B cell (primary cell): Measurements from ENCODE around the gene PNKD. TPM values are rescaled to one million over a fixed set of nuclear protein-coding genes. Genes with fewer than 3 reads are reported as not detected.
A peak's percentile ranks its signal among the peaks of the same experiment; 100 is the strongest.

Source experiments
- ATAC-seq: fragments of 200-7000 bp; cut with Tn5 transposase; one replicate; pipeline ENCODE4 v1.10.0; 2021; ENCODE audit warnings: low read depth, mild to moderate bottlenecking, moderate number of reproducible peaks, moderate library complexity
- CTCF ChIA-PET: fragments of 350-600 bp; sonication (Branson Sonifier 250); formaldehyde crosslinking; loops from one replicate; lab custom pipeline; 2021; ENCODE audit warnings: antibody characterized with exemption, inconsistent platforms; lab: Charles Lee
- POLR2A ChIA-PET: fragments of 350-600 bp; sonication (Branson Sonifier 250); formaldehyde crosslinking; loops from one replicate; lab custom pipeline; 2021; ENCODE audit warnings: antibody characterized with exemption; lab: Charles Lee
- DNase-seq: peaks from one replicate; pipeline ENCODE4 v3.0.0; 2013
- H2AFZ ChIP-seq: 2 replicates; pipeline ENCODE4 v1.6.1; 2012; ENCODE audit warnings: mild to moderate bottlenecking, low read depth, low read length; ENCODE audit not compliant: insufficient read depth, poor library complexity, severe bottlenecking
- H3K27ac ChIP-seq, 2 donors: 1 replicate in 1 of 2; 2 replicates in 1 of 2; pipeline ENCODE4 v1.5.1; 2012 to 2013; ENCODE audit warnings: low read length in 2 of 2, mild to moderate bottlenecking in 2 of 2, moderate library complexity in 1 of 2
- H3K27me3 ChIP-seq, 4 experiments: fragments of 200-600 bp in 1 of 4; sonication (generic) in 1 of 4; replicated peaks in 1 of 4; 1 replicate in 2 of 4; 2 replicates in 2 of 4; pipeline versions ENCODE4 v1.6.1 to v1.7.0; 2013 to 2016; ENCODE audit warnings: low read length in 3 of 4, mild to moderate bottlenecking in 2 of 4, mixed read lengths in 1 of 4, moderate library complexity in 1 of 4; ENCODE audit not compliant: insufficient read depth in 4 of 4, control insufficient read depth in 3 of 4; ENCODE audit errors: control extremely low read depth in 1 of 4
- H3K36me3 ChIP-seq, 2 experiments: replicated peaks in 1 of 2; 1 replicate in 1 of 2; 2 replicates in 1 of 2; pipeline versions ENCODE4 v1.6.1 to v1.7.1; 2013; ENCODE audit warnings: low read length in 1 of 2; ENCODE audit not compliant: insufficient read depth in 2 of 2, control insufficient read depth in 1 of 2; ENCODE audit errors: control extremely low read depth in 1 of 2, extremely low read depth in 1 of 2
- H3K4me1 ChIP-seq, 2 donors: fragments of 200-600 bp in 1 of 2; sonication (generic) in 1 of 2; 1 replicate in 1 of 2; 2 replicates in 1 of 2; pipeline versions ENCODE4 v1.5.1 to v1.6.1; 2013 to 2017; ENCODE audit warnings: low read length in 2 of 2; ENCODE audit not compliant: control insufficient read depth in 2 of 2, insufficient read depth in 2 of 2
- H3K4me2 ChIP-seq: replicated peaks from 2 replicates; pipeline ENCODE3; 2012; ENCODE audit warnings: mild to moderate bottlenecking, low read depth, low read length; ENCODE audit not compliant: poor library complexity, severe bottlenecking
- H3K4me3 ChIP-seq, 5 experiments: fragments of 200-600 bp in 1 of 5; sonication (generic) in 1 of 5; 1 replicate in 3 of 5; 2 replicates in 2 of 5; pipeline versions ENCODE4 v1.5.1 to v1.7.0; 2011 to 2016; ENCODE audit warnings: low read length in 4 of 5, mild to moderate bottlenecking in 4 of 5, low read depth in 2 of 5, control low read depth in 1 of 5, moderate library complexity in 1 of 5; ENCODE audit not compliant: insufficient read depth in 1 of 5; ENCODE audit errors: control extremely low read depth in 1 of 5, extremely low read depth in 1 of 5
- H3K79me2 ChIP-seq: fragments of 200-600 bp; sonication (generic); one replicate; pipeline ENCODE4 v1.6.0; 2016; ENCODE audit warnings: low read length; ENCODE audit not compliant: control insufficient read depth, insufficient read depth
- H3K9ac ChIP-seq: fragments of 200-600 bp; sonication (generic); 2 replicates; pipeline ENCODE4 v1.6.1; 2017; ENCODE audit warnings: mild to moderate bottlenecking, low read length, moderate library complexity
- H3K9me3 ChIP-seq, 3 donors: one replicate each; pipeline versions ENCODE4 v1.6.1 to v1.7.1; 2013; ENCODE audit warnings: low read length in 2 of 3; ENCODE audit not compliant: control insufficient read depth in 2 of 3, insufficient read depth in 1 of 3; ENCODE audit errors: control extremely low read depth in 1 of 3
- H4K20me1 ChIP-seq: 2 replicates; pipeline ENCODE4 v1.6.0; 2012; ENCODE audit warnings: mild to moderate bottlenecking, low read length; ENCODE audit not compliant: insufficient read depth, control insufficient read depth, poor library complexity, severe bottlenecking
- H3K27ac Mint-ChIP-seq: one replicate; pipeline ENCODE4 v1.8.0; 2021; ENCODE audit warnings: mixed read lengths
- H3K27me3 Mint-ChIP-seq: one replicate; pipeline ENCODE4 v1.8.0; 2021; ENCODE audit warnings: mixed read lengths
- H3K4me1 Mint-ChIP-seq: one replicate; pipeline ENCODE4 v1.8.0; 2021; ENCODE audit warnings: mixed read lengths
- H3K4me3 Mint-ChIP-seq: one replicate; pipeline ENCODE4 v1.8.0; 2021; ENCODE audit warnings: mixed read lengths
- H3K9me3 Mint-ChIP-seq: one replicate; pipeline ENCODE4 v1.8.0; 2022; ENCODE audit warnings: mixed read lengths; ENCODE audit not compliant: insufficient read depth
- CTCF ChIP-seq: fragments of 200-600 bp; IDR thresholded peaks from one replicate; pipeline ENCODE4 v1.8.0; 2022; ENCODE audit warnings: antibody characterized with exemption, mild to moderate bottlenecking
- EZH2 ChIP-seq: IDR thresholded peaks from 2 replicates; pipeline ENCODE4 v1.6.1; 2012; ENCODE audit warnings: borderline replicate concordance, low read depth, mild to moderate bottlenecking, moderate library complexity, low read length; ENCODE audit not compliant: insufficient read depth, poor library complexity, severe bottlenecking
- WGBS: methylation state at CpG from one replicate; pipeline ENCODE4 v1.1.5; 2013; ENCODE audit warnings: missing lambda C conversion rate; ENCODE audit not compliant: insufficient coverage; 5-methylcytosine and 5-hydroxymethylcytosine counted together
- intact Hi-C: fragments of 100-400 bp; cut with micrococcal nuclease; formaldehyde crosslinking; loops from one replicate; pipeline ENCODE4 v1.10.0; 2022
- polyA plus RNA-seq: library from polyadenylated mRNA; depleted of rRNA; stranded (reverse); fragments of >200 nt; gene quantifications from 2 replicates; pipeline ENCODE4 v1.2.3, GENCODE V29; 2012
- total RNA-seq, 2 donors: library from RNA; stranded (reverse); fragments of 120-200 nt in 1 of 2; gene quantifications; 1 replicate in 1 of 2; 2 replicates in 1 of 2; pipeline versions ENCODE4 v1.2.3 to v1.2.4, GENCODE V29; 2013 to 2022

The PNKD gene
- total and polyA plus RNA-seq, 2 donors (not counting 1 experiment from before 2014, with no cell fraction given), result 29.7 to 55.8 TPM

- H3K27me3 Mint-ChIP-seq, result no peaks in the 10 kb centered on the region
- peaks cover 57% of the 10 kb centered on the region for H4K20me1 ChIP-seq
- H3K4me3 ChIP-seq, result no peak overlapping the region
- no peaks in the 10 kb centered on the region for H3K4me1 ChIP-seq
- H3K79me2 ChIP-seq, result peaks cover 59% of the 10 kb centered on the region
- no peaks in the 10 kb centered on the region for H3K4me1 Mint-ChIP-seq
- ATAC-seq, result no peak
- DNase-seq, result no peak
- no peak overlapping the region for H3K4me3 Mint-ChIP-seq
- no CpG with 5 or more reads among the region's 1 CpG for WGBS
- no peaks in the 10 kb centered on the region for H3K9me3 Mint-ChIP-seq
- H3K27ac Mint-ChIP-seq, result no peak overlapping the region
- TF ChIP-seq CTCF (no peak), EZH2 (no peak)
- ChIA-PET CTCF (no interaction called here), POLR2A (no interaction called here)
- no peak overlapping the region for H3K9ac ChIP-seq
- intact Hi-C loops, result no loop called here
- peaks cover 6 to 88% of the 10 kb centered on the region in 2 experiments for H3K36me3 ChIP-seq
- no peak overlapping the region for H2AFZ ChIP-seq
- H3K9me3 ChIP-seq, result no peaks in the 10 kb centered on the region
- no peak overlapping the region for H3K27ac ChIP-seq
- no peak overlapping the region for H3K4me2 ChIP-seq
- no peaks in the 10 kb centered on the region for H3K27me3 ChIP-seq
Observed at GRCh38 chr2:218238887-218239286, 31.4 kb upstream of the PNKD start.

- Histone ChIP-seq H3K4me3 (no peak overlapping the region), H3K9me3 (no peaks in the 10 kb centered on the region), H3K9ac (no peak overlapping the region), H3K79me2 (peaks cover 56% of the 10 kb centered on the region), H3K27me3 (no peaks in the 10 kb centered on the region), H2AFZ (no peak overlapping the region), H3K4me1 (no peaks in the 10 kb centered on the region), H3K4me2 (no peak overlapping the region), H3K36me3 (peaks cover 4 to 91% of the 10 kb centered on the region in 2 experiments), H3K27ac (peak overlapping the region in 1 of 2 donors; percentile 42), H4K20me1 (peaks cover 82% of the 10 kb centered on the region)
- ATAC-seq, result no peak
- DNase-seq, result no peak
- no peaks in the 10 kb centered on the region for H3K9me3 Mint-ChIP-seq
- H3K4me1 Mint-ChIP-seq, result no peaks in the 10 kb centered on the region
- TF ChIP-seq CTCF (no peak), EZH2 (no peak)
- intact Hi-C loops, result no loop called here
- WGBS, result no CpG with 5 or more reads among the region's 1 CpG
- ChIA-PET CTCF (interaction anchor here (3.8 kb wide), 1 partner anchor 12 kb away, joined by 15 read pairs; no protein-coding TSS in a partner anchor), POLR2A (no interaction called here)
- H3K27me3 Mint-ChIP-seq, result no peaks in the 10 kb centered on the region
- H3K27ac Mint-ChIP-seq, result no peak overlapping the region
- H3K4me3 Mint-ChIP-seq, result no peak overlapping the region
Observed at GRCh38 chr2:218244204-218244603, 26.1 kb upstream of the PNKD start.
